Stimulated activated CD8-positive, alpha-beta memory T cell treated with anti-CD3 and anti-CD28 coated beads, Interleukin-12 subunit alpha, Interleukin-12 subunit beta, amount 100 ng/mL, for 4 hours (primary cell): Measurements from ENCODE around the gene PKLR.
"Not testable (repeated sequence)": the region's sequence is repeated elsewhere in the genome, so short reads cannot be mapped to it uniquely, and the experiment has no call there.

Source experiments
- DNase-seq: peaks from one replicate; pipeline ENCODE4 v3.0.0-alpha.2; 2020; ENCODE audit warnings: low read depth

Gene PKLR

GRCh38 chr1:155301342-155301841 is at the start of gene PKLR:
Gene PKLR (minus strand): TSS chr1:155301438. CDS start chr1:155301395, 43 bp downstream.
- DNase-seq, result no peak

GRCh38 chr1:155342842-155343241 is 41.6 kb upstream of the PKLR start:
- no peak for DNase-seq

DNA sequence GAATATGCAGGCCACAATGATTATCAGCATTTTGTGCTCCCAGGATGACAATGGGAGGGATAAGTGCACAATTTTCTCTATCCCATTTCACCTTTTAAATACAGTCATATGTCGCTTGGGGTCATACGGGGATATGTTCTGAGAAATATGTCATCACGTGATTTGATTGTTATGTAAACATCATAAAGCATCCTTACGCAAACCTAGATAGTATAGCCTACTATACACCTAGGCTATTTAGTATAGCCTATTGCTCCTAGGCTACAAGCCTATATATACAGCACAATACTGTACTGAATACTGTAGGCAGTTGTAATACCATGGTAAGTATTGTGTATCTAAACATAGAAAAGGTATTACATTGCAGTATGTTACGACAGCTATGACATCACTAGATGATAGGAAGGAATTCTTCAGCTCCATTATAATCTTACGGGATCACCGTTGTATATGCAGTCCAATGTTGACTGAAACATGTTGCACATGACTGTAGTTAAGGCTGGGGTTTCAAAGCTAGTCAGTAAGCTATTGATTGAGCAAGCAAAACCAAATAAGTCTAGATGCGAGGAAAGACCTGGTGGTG is 38.4 kb upstream of the PKLR start:
- DNase-seq, result no peak

DNA sequence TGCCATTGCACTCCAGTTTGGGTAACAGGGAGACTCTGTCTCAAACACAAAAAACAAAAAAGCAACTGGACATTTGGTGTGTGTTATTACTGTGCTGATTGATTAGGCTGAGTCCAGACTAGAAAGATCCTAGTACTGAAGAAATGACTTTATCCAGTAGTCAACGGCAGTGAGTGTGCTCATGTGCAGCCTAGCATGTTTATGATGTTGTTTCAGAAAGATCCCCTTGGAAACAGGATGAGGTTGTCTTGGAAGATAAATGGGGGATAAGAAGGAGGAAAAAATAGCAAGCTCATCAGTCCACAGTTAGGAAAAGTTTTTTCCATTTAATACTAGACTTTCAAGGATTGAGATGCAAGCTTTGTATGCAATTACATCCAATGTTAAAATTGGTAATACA is 33.7 kb upstream of the PKLR start:
- DNase-seq, result no peak

- no peak for DNase-seq
Observed at GRCh38 chr1:155329980-155330598, 28.9 kb upstream of the PKLR start.

GRCh38 chr1:155328856-155329255 is 27.6 kb upstream of the PKLR start:
- not testable (repeated sequence) for DNase-seq

- no peak for DNase-seq
Observed at GRCh38 chr1:155327981-155328380, 26.7 kb upstream of the PKLR start.

DNA sequence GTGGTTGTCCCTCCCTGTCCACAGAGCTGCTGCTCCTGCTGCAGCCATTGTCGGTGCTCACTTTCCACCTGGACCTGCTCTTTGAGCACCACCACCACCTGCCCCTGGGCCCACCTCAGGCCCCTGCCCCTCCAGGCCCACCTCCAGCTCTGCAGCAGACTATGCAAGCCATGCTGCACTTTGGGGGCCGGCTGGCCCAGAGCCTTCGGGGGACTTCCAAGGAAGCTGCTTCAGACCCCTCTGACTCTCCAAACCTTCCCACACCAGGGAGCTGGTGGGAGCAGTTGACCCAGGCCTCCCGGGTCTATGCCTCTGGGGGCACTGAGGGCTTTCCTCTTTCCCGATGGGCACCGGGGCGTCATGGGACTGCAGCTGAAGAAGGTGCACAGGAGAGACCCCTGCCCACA is 25.4 kb upstream of the PKLR start:
- no peak for DNase-seq

GRCh38 chr1:155326020-155326526 is 24.8 kb upstream of the PKLR start:
- no peak for DNase-seq

DNA sequence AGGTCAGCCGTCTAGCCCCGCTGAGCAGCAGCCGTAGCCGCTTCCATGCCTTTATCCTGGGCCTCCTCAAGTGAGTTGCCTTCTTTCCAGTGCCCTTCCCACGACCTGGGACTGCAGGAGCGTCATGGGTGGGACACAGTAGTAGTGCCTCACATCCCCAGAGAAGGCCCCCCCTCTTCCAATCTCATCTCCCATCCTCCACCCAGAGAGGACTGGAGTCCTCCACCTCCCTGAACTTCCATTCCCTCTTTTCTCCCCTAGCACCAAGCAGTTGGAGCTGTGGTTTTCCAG is 24.3 kb upstream of the PKLR start:
- no peak for DNase-seq

GRCh38 chr1:155324717-155325602 is 23.7 kb upstream of the PKLR start:
- no peak for DNase-seq

GRCh38 chr1:155324037-155324716 is 22.9 kb upstream of the PKLR start:
- DNase-seq, result peak; percentile 74

- DNase-seq, result peak; percentile 68
Observed at GRCh38 chr1:155323729-155324036, 22.4 kb upstream of the PKLR start.

GRCh38 chr1:155322953-155323728 is 21.9 kb upstream of the PKLR start:
- peak; percentile 76 for DNase-seq

GRCh38 chr1:155322571-155322952 is 21.3 kb upstream of the PKLR start:
- DNase-seq, result no peak

DNA sequence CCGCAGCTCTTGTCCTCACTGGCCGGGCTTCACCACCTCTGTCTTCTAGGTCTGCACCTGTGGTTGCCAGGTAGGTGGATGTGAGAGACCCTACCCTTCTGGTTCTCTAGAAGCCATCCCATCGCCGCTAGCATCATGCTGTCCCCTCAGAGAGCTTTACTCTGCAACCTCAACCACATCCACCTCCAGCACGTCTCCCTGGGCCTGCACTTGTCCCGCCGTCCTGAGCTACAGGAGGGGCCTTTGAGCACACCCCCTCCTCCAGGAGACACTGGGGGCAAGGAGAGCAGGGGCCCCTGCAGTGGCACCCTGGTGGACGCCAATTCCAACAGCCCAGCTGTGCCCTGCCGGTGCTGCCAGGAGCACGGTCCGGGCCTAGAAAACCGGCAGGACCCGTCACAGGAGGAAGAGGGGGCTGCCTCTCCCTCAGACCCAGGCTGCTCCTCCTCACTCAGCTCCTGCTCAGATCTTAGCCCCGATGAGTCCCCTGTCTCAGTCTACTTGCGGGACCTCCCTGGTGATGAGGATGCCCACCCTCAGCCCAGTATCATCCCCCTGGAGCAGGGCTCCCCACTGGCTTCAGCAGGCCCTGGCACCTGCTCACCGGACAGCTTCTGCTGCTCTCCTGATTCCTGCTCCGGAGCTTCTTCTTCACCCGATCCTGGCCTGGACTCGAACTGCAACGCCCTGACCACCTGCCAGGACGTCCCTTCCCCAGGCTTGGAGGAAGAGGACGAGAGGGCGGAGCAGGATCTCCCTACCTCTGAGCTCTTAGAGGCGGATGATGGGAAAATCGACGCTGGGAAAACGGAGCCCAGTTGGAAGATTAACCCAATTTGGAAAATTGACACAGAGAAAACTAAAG is 20.6 kb upstream of the PKLR start:
- no peak for DNase-seq

GRCh38 chr1:155320661-155321617 is 19.7 kb upstream of the PKLR start, which contains the start of gene RUSC1:
Gene RUSC1 (plus strand): TSS chr1:155320894. CDS start chr1:155321774, 880 bp downstream.
- peak; percentile 51 for DNase-seq

DNA sequence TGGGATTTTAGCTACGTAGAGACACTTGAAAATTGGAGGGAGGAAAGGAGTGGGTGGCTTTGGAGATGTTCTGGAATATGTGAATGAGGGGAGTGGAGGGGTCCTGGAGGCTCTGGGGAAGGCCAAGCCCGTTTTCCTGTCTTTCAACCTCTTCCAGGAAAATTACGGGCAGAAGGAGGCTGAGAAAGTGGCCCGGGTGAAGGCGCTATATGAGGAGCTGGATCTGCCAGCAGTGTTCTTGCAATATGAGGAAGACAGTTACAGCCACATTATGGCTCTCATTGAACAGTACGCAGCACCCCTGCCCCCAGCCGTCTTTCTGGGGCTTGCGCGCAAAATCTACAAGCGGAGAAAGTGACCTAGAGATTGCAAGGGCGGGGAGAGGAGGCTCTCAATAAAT is 19.0 kb upstream of the PKLR start:
- DNase-seq, result no peak

- DNase-seq, result no peak
Observed at GRCh38 chr1:155319536-155319935, 18.3 kb upstream of the PKLR start.
